Measurements from ENCODE around the gene MGAT5B.

MGAT5B gene

DNA sequence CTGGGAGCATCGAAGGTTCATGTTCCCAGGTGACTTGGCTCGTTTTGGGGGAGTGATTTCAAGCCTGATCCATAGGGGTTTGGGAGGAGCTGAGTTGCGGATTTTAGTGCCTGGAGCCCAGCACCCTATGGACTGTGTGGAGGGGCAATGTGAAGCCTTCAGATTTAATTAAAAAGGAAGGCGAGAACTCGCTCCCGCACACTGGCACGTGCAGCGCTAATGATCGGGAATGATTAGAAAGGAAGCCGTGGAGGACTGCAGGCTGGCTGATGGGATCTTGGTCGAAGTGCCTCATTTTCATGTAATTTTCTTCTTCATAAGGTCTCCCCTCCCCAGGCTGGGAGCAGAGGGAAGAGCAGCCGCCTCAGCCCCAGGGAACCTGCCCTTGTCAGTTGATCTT is 12.8 kb downstream of the MGAT5B start:
- no peak for DNase-seq

DNA sequence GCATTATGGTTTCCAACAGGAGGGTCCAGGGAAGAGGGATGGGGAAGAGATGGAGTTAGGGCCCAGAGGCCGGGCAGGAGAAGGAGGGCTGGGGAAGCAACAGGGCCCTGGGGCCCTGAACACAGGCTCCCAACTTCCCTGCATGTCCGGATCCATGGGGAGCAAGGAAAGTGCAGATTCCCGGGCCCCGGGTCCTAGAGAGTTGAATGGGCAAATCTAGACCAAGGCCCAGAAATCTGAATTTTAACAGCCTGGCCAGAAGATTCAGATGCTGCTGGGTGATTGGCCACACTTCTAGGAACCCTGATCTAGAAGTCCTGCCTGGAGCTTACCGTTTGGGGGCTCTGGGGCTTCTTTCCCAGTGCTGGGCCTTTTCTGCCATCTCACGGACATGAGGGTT is 13.2 kb downstream of the MGAT5B start:
- DNase-seq, result no peak

DNA sequence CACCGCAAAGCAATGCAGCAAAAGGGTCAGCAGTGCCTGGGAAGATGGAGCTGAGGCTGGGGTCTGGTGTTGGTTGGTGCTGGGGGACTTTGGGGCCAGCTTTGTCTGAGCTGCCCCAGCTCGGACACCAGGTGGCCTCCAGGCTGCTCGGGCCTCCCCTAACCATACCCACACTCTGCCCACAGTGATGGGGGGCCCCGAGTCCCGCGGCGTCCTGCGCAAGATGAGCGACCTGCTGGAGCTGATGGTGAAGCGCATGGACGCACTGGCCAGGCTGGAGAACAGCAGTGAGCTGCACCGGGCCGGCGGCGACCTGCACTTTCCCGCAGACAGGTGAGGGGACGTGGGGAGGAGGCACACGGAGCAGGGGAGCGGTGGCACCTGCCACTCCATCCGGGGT is 13.8 kb downstream of the MGAT5B start:
- no peak for DNase-seq

DNA sequence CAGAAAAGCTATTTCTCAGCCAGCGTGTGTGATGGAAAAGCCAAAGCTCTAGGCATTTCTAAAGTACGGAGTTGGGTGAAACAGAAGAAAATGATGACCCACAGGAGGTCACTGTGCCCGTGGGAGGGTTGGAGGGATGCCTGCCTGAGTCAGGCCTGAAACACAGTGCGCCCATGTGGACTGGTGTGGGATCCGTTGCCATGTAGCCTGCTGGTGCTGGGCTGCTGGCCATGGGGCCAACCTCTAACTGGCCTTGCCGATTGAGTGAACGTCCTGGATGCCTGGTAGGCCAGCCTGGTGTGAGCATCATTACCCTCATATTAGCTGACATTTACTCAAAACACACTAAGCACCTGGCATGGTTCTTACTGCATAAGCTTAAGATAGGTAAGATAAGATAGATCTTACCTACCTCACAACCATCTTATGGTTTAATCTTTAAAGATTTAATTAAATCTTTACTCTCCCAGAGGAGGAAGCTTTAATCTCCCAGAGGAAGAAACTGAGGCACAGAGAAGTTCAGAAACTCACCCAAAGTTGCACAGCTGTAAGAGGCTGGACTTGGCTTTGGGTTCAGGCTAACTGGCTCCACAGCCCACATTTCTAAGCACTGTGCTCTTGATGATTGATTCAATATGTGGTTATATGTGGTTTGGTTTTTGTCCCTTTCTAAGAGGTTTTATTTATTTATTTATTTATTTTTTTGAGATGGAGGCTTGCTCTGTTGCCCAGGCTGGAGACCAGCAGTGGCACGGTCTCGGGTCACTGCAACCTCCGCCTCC is 15.7 kb downstream of the MGAT5B start:
- DNase-seq, result no peak

DNA sequence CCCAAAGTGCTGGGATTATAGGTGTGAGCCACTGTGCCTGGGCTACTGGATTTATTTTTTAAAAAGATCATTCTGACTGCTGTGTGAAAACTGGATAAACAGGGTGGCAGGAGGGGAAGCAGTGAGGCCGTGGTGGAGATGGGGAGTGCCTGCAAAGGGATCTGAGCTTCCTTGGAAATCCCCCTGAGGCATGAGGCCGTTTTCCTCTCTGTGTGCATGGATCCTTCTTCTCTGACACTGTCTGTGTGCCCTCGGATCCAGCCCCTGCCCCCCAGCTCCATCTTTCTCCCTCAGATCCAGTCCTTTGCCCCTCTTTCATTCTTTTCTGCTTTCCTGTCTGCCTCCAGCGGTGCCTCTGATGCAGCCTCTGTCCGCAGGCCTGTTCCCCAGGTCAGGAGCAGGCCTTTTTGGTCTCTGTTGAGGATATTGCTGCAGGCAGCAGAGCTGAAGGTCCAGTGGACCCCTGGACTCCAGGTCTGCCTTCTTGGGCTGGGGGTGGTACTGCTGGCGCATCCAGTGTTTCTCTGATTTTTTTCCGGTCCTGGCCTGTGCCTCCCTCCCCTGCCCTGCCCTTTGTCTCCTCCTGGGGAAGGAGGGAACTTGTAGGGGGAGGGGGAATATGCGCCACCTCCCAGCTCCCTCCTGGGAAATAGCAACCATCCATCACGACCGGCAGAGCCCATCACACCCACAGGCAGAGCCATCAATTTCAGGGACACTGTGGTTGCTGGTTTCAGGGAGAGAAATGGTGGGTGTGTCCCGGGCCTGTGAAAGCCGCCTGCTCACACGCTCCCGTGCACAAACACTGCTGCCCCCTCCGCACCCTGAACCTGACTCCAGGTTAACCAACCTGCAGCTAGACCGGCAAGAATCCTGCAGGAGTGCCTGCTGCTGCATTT is 17.0 kb downstream of the MGAT5B start:
- DNase-seq, result no peak

DNA sequence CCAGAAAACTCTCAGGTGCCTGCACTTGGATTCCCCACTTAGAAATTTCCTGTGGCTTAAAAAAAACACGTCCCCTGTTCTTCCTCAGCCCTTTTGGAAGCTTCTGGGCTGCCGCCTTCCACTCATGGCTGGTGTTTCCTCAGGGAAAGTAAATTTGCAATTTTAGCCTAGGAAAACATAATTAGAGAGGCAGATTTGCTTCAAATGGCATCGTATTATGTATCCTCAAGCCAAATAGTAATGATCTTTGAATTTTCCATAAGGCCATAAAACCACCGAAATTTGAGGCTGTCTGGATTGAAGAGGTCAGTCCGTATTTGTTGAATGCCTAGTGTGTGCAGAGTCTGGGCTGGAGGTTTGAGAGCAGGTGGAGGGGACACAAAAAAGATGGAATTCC is 17.7 kb downstream of the MGAT5B start:
- DNase-seq, result no peak

DNA sequence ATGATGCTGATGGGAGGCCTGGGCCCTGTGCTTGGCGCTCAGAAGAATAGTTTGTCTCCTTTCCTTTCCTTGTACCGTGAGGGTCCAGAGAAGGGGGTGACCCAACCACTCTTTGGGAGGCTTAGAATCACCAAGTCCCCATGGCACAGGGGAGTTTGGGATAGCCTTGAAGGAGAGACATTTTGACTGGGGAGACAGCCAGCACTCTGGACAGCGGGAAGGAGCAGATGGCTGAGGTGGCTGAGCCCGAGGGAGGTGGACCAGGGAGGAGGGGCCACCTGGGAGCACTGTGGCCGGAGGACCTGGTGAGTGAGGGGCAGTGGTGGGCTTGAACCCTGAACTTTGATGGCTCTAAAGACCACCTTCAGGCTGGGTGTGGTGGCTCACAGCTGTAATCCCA is 18.2 kb downstream of the MGAT5B start:
- no peak for DNase-seq

DNA sequence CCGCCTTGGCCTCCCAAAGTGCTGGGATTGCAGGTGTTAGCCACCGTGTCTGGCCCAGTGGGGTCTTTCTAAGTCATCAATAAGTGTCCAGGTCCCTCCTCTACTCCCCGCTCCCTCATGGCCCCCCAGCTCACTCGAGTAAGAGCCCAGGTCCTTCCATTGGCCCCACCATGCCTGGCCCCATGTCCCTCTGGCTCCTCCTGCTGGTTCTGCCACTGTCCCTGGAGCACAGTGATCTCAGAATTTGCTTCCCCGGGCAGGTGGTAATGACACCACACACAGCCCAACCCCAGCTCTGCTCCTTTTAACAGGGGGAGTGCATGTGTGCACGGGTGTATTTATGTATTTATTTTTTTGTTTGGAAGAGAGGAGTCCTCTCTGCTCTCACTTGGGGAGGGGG is 19.6 kb downstream of the MGAT5B start:
- no peak for DNase-seq

DNA sequence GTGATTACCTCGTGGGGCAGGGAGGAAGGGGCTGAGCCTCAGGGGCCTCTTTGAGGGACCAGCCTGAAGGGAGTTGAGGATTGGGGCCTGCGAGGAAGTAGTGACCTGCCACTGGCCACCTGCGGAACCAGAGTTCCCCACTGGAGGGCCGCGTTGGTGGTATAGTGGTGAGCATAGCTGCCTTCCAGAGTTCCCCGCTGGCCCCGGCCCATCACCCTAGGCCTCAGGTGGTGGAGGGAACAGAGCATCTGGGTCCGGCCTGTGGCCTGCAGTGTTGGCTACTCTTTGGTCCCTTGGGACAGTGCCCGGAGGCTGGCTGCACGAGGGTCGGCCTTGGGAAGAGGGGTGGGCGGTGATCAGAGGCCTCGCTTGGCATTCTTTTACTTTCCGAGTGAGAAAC is 20.5 kb downstream of the MGAT5B start:
- DNase-seq, result no peak

DNA sequence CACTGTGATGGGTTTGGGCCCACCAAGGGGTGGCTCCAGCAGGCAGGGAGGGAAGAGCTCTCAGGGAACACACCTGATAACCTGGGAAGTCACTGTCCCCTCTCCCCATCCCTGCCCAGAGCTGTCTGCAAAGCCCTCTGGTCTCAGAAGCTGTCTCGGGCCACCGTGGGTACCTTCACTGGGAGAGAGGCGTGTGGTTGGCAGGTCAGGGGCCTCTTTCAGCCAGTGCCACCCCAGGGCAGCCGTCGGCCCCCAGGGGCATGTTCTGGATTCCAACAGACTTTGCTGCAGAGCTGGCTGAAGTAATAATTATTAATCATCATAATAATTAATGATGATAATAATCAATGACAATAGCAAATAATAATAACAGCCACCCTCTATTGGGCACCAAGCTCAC is 21.1 kb downstream of the MGAT5B start:
- no peak for DNase-seq

DNA sequence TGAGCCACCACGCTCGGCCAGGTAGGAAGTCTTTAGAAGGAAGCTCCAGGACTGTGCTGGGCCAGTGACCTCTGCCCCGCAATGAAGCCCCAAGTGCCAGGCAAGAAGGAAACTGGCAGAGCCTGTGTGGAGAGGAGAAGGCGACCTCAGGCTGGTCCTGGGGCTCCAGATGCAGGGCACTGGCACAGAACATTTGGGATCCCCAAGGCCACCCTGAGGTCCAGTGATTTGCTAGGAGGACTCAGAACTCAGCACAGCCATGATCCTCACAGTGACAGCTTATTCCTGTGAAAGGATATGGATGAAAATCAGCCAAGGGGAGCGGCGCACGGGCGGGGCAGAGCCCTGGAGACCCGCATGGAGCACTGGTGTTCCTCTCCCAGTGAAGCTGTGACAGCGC is 24.1 kb downstream of the MGAT5B start:
- DNase-seq, result no peak

DNA sequence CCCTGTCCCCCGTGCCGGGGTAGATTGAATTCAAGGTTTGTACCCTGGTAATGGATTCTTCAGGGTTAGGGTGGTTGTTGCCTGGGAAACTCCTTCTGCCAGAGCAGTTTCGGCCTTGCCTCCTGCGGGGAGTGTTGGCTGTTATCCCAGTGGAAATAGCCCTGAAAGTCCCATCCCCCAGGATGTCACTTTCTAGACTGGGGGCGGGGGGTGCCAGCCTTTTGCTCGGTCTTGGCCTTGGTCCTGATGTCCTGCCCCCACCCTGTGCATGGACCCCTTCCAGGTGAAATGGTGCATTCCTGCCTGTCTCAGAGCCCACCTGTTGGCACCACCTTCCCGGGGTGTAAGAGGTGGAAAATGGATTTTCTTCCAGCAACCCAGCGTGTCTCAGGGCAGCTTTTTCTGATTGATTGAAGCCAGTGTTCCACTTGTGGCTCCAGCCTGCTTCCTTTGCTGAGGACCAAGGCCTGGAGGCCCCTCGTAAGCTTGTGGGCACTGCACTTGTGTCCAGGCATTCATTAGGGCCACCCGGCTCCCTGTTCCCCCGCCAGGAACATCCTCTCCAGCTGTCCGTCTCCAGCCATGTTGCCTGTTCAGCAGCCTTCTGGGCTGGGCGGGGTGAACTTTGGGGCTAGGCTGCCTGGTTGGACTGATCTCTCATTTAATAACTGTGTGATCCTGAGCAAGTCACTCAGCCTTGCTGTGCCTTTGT is 25.6 kb downstream of the MGAT5B start:
- no peak for DNase-seq

DNA sequence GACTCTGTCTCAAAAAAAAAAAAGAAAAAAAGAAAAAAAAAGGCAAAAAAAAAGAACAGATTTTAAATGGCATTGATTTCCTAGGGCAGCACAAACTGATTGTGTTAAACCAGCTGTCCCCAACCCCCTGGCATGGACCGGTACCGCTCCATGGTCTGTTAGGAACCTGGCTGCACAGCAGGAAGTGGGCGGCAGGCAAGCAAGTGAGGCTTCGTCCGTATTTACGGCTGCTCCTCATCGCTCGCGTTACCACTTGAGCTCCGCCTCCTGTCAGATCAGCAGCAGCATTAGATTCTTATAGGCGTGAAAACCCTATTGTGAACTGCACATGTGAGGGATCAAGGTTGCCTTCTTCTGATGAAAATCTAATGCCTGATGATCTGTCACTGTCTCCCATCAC is 26.6 kb downstream of the MGAT5B start:
- no peak for DNase-seq

DNA sequence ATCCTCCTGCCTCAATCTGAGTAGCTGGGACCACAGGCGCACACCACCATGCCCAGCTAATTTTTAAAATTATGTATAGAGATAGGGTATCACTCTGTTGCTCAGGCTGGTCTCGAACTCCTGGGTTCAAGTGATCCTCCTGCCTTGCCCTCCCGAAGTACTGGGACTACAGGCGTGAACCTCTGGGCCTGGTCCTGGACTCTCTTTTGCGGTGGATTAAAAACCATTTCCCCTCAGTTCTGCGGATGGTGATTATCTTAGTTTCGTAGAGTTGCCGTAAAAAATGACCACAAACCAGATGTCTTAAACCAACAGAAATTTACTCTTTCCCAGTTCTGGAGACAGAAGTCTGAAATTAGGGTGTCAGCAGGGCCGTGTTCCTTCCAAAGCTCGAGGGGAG is 28.8 kb downstream of the MGAT5B start:
- no peak for DNase-seq

DNA sequence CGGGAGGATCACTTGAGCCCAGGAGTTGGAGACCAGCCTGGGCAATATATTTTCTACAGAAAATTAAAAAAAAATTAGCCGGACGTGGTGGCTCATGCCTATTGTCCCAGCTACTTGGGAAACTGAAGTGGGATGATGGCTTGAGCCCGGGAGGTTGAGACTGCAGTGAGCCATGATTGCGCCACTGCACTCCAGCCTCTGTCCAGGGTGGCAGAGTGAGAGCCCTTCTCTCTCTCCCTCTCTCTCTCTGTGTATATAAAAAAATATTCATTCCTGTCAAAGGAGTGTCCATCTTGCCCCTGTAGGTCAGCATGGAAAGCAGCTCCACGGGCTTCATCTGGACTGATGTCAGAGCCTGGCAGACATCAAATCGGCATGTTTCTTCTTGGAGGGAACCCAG is 31.2 kb downstream of the MGAT5B start:
- no peak for DNase-seq

DNA sequence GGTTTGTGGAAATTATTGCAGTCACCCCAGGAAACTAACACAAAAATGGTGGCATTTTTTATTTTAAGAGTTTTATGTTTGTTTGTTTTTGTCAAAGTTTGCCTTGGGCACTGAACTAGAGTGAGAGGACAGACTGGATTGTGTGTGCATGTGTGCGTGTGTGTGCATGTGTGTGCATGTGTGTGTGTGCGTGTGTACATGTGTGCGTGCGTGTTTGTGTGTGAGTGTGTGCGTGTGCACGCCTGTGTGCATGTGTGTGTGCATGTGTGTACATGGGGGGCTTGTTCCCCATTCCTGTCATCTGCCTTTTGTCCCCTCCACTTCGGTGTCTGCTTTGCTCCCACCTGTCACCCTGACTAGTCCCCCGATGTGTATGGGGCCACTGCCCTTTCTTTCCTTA is 32.5 kb downstream of the MGAT5B start:
- no peak for DNase-seq

DNA sequence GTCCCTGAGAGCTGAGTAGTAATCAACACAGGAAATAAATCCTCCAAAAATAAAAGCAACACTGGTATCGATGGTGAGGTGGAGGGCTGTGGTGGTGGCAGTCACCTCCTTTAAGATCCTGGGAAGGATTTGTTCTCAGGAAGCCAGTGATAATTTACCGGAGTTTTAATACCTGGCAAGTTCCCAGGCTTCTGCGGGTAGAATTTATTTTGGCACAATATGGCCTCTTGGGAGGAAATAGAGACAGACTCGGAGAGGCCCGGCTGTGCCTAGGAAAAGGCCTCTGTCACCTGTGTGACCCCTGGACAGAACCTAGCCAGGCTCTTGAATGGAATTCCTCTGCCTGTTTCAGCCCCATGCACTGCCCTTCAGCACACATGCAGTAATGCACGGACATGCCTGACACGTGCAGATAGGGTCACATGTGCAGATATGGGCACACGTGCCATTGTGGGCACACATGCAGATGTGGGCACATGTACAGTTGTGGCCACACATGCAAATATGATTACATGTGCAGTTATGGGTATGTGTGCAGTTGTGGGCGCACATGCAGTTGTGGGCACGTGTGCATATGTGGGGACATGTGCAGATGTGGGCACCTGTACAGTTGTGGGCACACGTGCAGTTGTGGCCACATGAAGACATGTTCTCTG is 33.5 kb downstream of the MGAT5B start:
- no peak for DNase-seq

DNA sequence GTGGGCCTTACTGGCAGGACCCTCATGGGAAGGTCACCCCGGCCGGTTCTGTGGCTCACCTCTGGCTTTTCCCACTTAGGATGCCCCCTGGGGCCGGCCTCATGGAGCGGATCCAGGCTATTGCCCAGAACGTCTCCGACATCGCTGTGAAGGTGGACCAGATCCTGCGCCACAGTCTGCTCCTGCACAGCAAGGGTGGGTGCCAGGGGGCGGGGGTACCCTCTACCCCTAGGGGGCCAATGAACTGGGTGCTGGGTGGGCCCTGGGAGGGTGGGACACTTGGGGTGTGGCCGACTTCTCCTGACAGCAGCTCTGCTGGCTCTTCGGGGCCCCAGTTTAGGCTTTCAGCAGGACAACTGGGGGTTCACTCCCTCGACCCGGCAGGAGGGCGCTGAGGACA is 34.3 kb downstream of the MGAT5B start:
- DNase-seq, result no peak

DNA sequence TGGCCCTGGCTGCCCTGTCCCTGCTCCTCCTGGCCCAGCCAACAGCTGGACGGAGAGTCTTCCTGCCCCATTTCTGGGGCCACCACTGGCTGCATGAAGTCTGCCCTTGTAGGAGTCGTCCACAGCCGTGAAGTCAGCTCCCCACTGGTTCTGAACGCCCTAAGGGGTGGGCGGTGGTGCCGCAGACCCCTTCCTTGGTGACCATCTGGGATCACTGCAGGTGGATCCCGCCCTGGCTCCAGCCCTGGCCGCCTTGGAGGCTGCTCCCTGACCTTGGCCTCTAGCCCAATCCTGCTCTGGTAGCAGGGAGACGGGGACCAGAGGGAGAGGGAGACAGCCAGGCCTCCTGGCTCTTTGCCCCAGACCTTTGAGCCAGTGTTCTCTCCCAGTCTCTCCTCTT is 35.4 kb downstream of the MGAT5B start:
- no peak for DNase-seq

DNA sequence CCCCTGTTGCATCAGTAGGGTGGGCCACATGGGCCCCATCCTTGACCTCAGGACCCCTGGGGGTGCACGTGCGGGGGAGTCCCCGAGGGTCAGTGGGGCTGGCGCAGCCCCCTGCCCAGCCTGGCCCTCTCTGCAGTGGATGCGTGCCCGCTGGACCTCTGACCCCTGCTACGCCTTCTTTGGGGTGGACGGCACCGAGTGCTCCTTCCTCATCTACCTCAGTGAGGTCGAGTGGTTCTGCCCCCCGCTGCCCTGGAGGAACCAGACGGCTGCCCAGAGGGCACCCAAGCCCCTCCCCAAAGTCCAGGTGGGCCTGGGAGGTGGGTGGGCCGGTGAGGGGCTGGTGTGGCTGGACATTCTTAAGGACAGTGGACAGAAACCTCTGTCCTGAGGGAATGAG is 35.9 kb downstream of the MGAT5B start:
- DNase-seq, result no peak

DNA sequence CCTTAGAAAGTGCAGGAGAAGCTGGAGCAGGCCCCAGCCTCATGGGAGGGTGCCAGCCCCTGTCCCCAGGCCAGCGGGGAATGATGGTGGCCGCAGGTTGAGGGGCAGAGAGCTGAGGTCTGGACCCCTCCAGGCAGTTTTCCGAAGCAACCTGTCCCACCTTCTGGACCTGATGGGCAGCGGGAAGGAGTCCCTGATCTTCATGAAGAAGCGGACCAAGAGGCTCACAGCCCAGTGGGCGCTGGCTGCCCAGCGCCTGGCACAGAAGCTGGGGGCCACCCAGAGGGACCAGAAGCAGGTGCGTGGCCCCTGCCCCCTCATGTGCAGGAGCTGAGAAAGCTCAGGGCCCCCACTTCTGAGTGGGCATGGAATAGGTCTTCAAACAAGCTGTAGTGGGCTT is 36.8 kb downstream of the MGAT5B start:
- DNase-seq, result no peak

DNA sequence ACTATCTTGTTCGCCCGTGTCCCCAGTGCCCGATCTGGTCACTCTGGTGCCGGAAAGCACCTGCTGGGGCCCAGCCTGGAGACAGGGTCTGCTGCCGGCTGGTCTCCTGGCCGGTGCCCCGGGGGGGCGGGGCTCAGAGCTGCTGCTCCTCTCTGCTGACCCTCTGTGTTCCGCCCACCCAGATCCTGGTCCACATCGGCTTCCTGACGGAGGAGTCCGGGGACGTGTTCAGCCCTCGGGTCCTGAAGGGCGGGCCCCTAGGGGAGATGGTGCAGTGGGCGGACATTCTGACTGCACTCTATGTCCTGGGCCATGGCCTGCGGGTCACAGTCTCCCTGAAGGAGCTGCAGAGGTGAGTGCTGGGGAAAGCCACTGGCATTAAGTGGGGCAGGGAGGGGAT is 37.6 kb downstream of the MGAT5B start:
- no peak for DNase-seq

DNA sequence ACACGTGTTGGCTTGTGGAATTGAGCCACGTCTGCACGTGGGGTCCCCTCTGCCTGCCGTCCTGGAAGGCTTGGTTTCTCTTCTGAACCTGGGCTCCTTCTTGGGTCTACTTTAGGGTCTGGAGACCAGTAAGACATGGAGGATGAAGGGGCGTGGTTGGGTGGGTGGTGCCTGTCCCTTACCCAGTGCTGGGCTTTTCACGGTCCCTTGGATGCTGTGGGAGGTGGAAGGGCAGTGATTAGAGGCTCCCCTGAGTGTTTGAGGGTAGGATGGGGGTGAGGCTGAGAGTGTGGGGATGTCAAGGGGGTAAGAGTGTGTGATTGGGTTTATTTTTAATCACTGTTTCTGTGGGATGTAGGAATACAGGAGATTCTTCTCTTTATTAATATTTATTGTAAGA is 38.3 kb downstream of the MGAT5B start:
- no peak for DNase-seq
